Inflammatory macrophage (primary cell): ENCODE data around the gene APLP2.
"Not testable (repeated sequence)": the region's sequence is repeated elsewhere in the genome, so short reads cannot be mapped to it uniquely, and the experiment has no call there.

Experiments
- DNase-seq, 2 donors: peaks; one replicate each; pipeline ENCODE4 v3.0.0-alpha.2; 2020 to 2022

The APLP2 gene

GRCh38 chr11:130092661-130093060 is 23.0 kb downstream of the APLP2 start:
- no peak for DNase-seq

- DNase-seq = peak; percentile 79 to 87
Observed at GRCh38 chr11:130094614-130095013, 24.9 kb downstream of the APLP2 start.

DNA sequence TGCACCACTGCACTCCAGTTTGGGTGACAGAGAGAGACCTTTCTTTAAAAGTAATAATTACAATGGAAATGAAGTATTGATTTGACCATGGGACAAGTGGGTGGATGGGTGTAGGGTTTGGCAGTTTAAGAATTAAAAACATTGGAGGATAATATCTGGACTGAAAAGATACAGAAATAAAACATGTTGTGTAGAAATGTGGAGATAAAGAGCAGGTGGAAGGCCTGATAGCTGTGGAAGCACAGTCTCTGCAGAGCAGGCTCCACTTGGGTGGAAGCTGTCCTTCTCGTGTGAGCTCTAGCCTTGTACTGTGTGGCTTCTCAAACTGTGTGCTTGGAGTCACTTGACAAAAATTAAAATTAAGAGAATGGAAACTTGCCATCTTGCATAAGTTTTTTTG is 25.6 kb downstream of the APLP2 start:
- no peak for DNase-seq

DNA sequence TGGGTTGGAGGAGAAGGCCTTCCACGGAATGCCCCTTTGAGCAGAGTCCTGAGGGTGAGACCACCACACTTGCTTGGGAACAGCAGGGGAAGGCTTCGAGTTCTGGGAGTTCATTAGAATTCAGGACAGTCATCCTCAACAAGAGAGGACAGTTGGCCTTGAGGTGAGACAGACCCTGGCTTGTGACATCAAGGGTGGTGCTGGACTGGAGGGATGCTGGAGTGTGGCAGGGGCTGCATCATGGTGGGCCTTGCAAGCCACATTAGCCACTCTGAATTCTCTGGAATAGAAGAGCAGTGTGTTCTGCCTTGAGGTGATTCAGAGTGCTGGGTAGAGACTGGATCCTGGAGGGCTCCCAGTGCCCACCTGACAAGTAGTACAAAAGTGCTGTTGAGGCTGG is 26.3 kb downstream of the APLP2 start:
- DNase-seq = no peak

DNA sequence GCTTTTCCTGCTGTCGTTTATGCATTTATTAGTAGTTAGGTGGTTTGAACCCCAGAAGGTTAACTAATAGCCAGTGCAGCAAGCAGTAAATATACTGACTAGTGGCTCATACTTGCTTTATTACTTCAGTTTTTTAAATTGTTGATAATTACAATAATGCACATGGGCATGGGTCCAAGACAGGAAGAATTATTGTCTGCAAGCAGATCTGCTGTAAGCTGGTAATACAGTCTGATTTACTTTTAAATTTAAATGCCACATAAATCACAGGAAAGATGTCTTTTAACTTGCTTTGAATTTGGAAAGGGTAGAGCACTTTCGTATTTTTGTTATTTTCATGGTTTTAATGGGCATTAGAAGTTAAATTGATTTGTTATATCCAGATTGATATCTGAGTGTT is 27.1 kb downstream of the APLP2 start:
- DNase-seq = no peak

GRCh38 chr11:130097285-130097684 is 27.6 kb downstream of the APLP2 start:
- no peak for DNase-seq

DNA sequence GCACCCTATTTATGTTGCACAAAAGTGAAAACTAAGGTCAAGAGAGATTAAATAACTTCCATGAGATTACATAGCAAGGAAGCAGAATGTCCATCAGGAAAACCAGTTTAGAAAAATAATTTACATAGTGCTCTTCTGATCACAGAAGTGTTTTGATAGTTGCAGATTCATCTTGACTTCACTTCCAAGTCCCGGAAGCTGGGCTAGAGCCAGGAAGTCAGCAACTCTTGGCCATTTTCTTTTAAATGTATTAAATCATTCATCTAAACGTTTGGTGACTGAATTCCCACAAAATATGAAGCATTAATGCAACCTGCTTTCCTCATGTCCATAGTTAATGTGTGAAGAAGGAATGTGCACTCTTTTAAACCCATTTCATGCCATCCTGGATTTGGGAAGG is 29.7 kb downstream of the APLP2 start:
- no peak for DNase-seq

GRCh38 chr11:130100381-130101095 is 30.8 kb downstream of the APLP2 start:
- DNase-seq = no peak

DNA sequence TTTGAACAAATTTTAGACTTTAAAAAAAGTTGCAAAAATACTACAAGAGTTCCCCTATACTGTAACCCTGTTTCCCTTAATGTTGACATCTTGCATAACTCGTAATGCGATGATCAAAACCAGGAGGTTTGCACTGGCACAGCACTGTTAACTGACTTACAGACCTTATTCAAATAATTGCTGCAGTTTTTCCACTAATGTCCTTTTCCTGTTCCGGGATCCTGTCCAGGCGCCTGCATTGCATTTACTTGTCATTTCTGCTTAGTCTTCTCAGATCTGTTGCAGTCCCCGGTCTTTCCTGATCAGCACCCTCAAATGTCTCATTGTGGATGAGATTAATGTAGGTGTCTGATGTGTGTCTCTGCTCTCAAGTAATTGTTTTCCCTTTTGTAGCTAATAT is 32.0 kb downstream of the APLP2 start:
- peak; percentile 27 to 30 for DNase-seq

GRCh38 chr11:130102301-130103249 is 32.9 kb downstream of the APLP2 start:
- DNase-seq = no peak

- no peak for DNase-seq
Observed at GRCh38 chr11:130103296-130103814, 33.7 kb downstream of the APLP2 start.

DNA sequence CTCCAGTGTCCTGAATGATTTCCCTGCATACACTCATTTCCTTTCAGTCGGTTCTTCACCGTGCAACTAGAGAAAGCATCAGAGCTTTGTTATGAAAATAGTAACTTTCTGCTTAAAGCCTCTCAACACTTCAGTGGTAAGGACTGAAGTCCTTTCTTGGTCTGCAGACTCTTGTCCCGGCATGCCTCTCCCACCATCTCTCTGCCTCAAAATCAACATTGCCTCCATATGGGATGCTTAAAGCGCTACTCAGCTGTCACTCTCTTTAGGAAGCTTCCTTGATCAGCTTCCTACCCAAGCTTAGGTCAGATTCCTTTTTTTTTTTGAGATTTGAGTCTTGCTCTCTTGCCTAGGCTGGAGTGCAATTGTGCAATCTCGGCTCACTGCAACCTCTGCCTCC is 36.7 kb downstream of the APLP2 start:
- no peak for DNase-seq

DNA sequence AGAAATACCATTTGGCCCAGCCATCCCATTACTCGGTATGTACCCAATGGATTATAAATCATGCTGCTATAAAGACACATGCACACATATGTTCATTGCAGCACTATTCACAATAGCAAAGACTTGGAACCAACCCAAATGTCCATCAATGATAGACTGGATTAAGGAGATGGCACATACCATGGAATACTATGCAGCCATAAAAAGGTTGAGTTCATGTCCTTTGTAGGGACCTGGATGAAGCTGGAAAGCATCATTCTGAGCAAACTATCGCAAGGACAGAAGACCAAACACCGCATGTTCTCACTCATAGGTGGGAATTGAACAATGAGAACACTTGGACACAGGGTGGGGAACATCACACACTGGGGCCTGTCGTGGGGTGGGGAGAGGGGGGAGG is 39.0 kb downstream of the APLP2 start:
- DNase-seq = not testable (repeated sequence)

DNA sequence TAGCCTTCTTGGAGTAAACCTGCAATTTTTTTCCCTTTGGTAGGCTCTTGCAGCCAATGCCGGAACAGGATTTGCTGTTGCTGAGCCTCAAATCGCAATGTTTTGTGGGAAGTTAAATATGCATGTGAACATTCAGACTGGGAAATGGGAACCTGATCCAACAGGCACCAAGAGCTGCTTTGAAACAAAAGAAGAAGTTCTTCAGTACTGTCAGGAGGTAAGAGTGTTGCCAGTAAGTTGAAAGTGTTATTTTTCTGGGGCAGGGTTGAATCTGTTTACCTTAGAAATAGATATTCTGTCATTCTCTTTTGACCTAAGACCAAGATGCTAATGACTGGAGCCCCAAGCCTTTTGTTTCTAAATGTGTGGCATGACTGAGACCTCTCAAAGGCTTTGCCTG is 39.7 kb downstream of the APLP2 start:
- peak; percentile 48 to 66 for DNase-seq

GRCh38 chr11:130110339-130111108 is 40.8 kb downstream of the APLP2 start:
- DNase-seq = no peak

- DNase-seq = no peak
Observed at GRCh38 chr11:130112071-130112830, 42.6 kb downstream of the APLP2 start.

DNA sequence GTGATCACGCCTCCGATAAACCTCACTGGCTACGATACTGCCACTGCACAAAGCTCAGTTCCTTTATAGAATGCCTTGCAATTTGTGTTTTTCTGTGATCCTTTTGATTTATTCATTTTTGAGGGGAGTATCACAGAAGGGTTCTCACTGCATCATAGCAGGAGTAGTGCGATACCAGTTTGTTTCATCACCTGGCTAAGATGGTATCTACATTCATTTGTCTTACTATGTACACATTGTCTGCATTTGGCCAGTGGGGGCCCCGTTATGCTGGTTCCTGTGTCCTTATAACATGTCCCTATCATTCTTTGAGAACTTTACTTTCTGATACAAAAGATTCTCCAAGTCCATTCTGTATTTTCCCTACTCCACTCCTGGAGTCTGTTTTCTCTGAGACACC is 44.6 kb downstream of the APLP2 start:
- no peak for DNase-seq

GRCh38 chr11:130114726-130115125 is 45.0 kb downstream of the APLP2 start:
- DNase-seq = no peak

DNA sequence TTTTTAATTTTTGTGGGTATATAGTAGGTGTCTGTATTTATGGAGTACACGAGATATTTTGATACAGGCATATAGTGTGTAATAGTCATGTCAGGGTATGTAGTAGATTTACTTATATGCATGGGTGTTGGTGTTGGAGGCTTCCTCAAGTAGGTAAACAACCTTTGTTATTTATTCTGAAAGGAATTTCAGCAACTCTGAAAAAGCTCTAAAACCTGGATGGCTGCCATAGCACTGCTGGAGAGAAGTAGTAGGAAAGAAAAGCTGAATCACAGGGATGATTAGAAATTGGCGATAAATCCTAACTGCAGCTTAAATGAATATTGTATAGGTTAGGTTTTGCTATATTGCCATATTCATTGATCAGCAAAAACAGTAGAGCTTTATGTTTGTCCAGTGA is 45.5 kb downstream of the APLP2 start:
- DNase-seq = no peak

GRCh38 chr11:130118165-130118564 is 48.5 kb downstream of the APLP2 start:
- DNase-seq = no peak

- DNase-seq = no peak
Observed at GRCh38 chr11:130118636-130119387, 49.1 kb downstream of the APLP2 start.
